B cell (primary cell): ENCODE measurements around the gene GATA5. TPM values are rescaled to one million over a fixed set of nuclear protein-coding genes. Genes with fewer than 3 reads are reported as not detected.

Experiments used
- ATAC-seq: fragments of 200-7000 bp; cut with Tn5 transposase; one replicate; pipeline ENCODE4 v1.10.0; 2021; ENCODE audit warnings: low read depth, mild to moderate bottlenecking, moderate number of reproducible peaks, moderate library complexity
- CTCF ChIA-PET: fragments of 350-600 bp; sonication (Branson Sonifier 250); formaldehyde crosslinking; loops from one replicate; lab custom pipeline; 2021; ENCODE audit warnings: antibody characterized with exemption, inconsistent platforms; lab: Charles Lee
- POLR2A ChIA-PET: fragments of 350-600 bp; sonication (Branson Sonifier 250); formaldehyde crosslinking; loops from one replicate; lab custom pipeline; 2021; ENCODE audit warnings: antibody characterized with exemption; lab: Charles Lee
- DNase-seq: peaks from one replicate; pipeline ENCODE4 v3.0.0; 2013
- H2AFZ ChIP-seq: 2 replicates; pipeline ENCODE4 v1.6.1; 2012; ENCODE audit warnings: mild to moderate bottlenecking, low read depth, low read length; ENCODE audit not compliant: insufficient read depth, poor library complexity, severe bottlenecking
- H3K27ac ChIP-seq, 2 donors: 1 replicate in 1 of 2; 2 replicates in 1 of 2; pipeline ENCODE4 v1.5.1; 2012 to 2013; ENCODE audit warnings: low read length in 2 of 2, mild to moderate bottlenecking in 2 of 2, moderate library complexity in 1 of 2
- H3K27me3 ChIP-seq, 4 experiments: fragments of 200-600 bp in 1 of 4; sonication (generic) in 1 of 4; replicated peaks in 1 of 4; 1 replicate in 2 of 4; 2 replicates in 2 of 4; pipeline versions ENCODE4 v1.6.1 to v1.7.0; 2013 to 2016; ENCODE audit warnings: low read length in 3 of 4, mild to moderate bottlenecking in 2 of 4, mixed read lengths in 1 of 4, moderate library complexity in 1 of 4; ENCODE audit not compliant: insufficient read depth in 4 of 4, control insufficient read depth in 3 of 4; ENCODE audit errors: control extremely low read depth in 1 of 4
- H3K36me3 ChIP-seq, 2 experiments: replicated peaks in 1 of 2; 1 replicate in 1 of 2; 2 replicates in 1 of 2; pipeline versions ENCODE4 v1.6.1 to v1.7.1; 2013; ENCODE audit warnings: low read length in 1 of 2; ENCODE audit not compliant: insufficient read depth in 2 of 2, control insufficient read depth in 1 of 2; ENCODE audit errors: control extremely low read depth in 1 of 2, extremely low read depth in 1 of 2
- H3K4me1 ChIP-seq, 2 donors: fragments of 200-600 bp in 1 of 2; sonication (generic) in 1 of 2; 1 replicate in 1 of 2; 2 replicates in 1 of 2; pipeline versions ENCODE4 v1.5.1 to v1.6.1; 2013 to 2017; ENCODE audit warnings: low read length in 2 of 2; ENCODE audit not compliant: control insufficient read depth in 2 of 2, insufficient read depth in 2 of 2
- H3K4me2 ChIP-seq: replicated peaks from 2 replicates; pipeline ENCODE3; 2012; ENCODE audit warnings: mild to moderate bottlenecking, low read depth, low read length; ENCODE audit not compliant: poor library complexity, severe bottlenecking
- H3K4me3 ChIP-seq, 5 experiments: fragments of 200-600 bp in 1 of 5; sonication (generic) in 1 of 5; 1 replicate in 3 of 5; 2 replicates in 2 of 5; pipeline versions ENCODE4 v1.5.1 to v1.7.0; 2011 to 2016; ENCODE audit warnings: low read length in 4 of 5, mild to moderate bottlenecking in 4 of 5, low read depth in 2 of 5, control low read depth in 1 of 5, moderate library complexity in 1 of 5; ENCODE audit not compliant: insufficient read depth in 1 of 5; ENCODE audit errors: control extremely low read depth in 1 of 5, extremely low read depth in 1 of 5
- H3K79me2 ChIP-seq: fragments of 200-600 bp; sonication (generic); one replicate; pipeline ENCODE4 v1.6.0; 2016; ENCODE audit warnings: low read length; ENCODE audit not compliant: control insufficient read depth, insufficient read depth
- H3K9ac ChIP-seq: fragments of 200-600 bp; sonication (generic); 2 replicates; pipeline ENCODE4 v1.6.1; 2017; ENCODE audit warnings: mild to moderate bottlenecking, low read length, moderate library complexity
- H3K9me3 ChIP-seq, 3 donors: one replicate each; pipeline versions ENCODE4 v1.6.1 to v1.7.1; 2013; ENCODE audit warnings: low read length in 2 of 3; ENCODE audit not compliant: control insufficient read depth in 2 of 3, insufficient read depth in 1 of 3; ENCODE audit errors: control extremely low read depth in 1 of 3
- H4K20me1 ChIP-seq: 2 replicates; pipeline ENCODE4 v1.6.0; 2012; ENCODE audit warnings: mild to moderate bottlenecking, low read length; ENCODE audit not compliant: insufficient read depth, control insufficient read depth, poor library complexity, severe bottlenecking
- H3K27ac Mint-ChIP-seq: one replicate; pipeline ENCODE4 v1.8.0; 2021; ENCODE audit warnings: mixed read lengths
- H3K27me3 Mint-ChIP-seq: one replicate; pipeline ENCODE4 v1.8.0; 2021; ENCODE audit warnings: mixed read lengths
- H3K4me1 Mint-ChIP-seq: one replicate; pipeline ENCODE4 v1.8.0; 2021; ENCODE audit warnings: mixed read lengths
- H3K4me3 Mint-ChIP-seq: one replicate; pipeline ENCODE4 v1.8.0; 2021; ENCODE audit warnings: mixed read lengths
- H3K9me3 Mint-ChIP-seq: one replicate; pipeline ENCODE4 v1.8.0; 2022; ENCODE audit warnings: mixed read lengths; ENCODE audit not compliant: insufficient read depth
- CTCF ChIP-seq: fragments of 200-600 bp; IDR thresholded peaks from one replicate; pipeline ENCODE4 v1.8.0; 2022; ENCODE audit warnings: antibody characterized with exemption, mild to moderate bottlenecking
- EZH2 ChIP-seq: IDR thresholded peaks from 2 replicates; pipeline ENCODE4 v1.6.1; 2012; ENCODE audit warnings: borderline replicate concordance, low read depth, mild to moderate bottlenecking, moderate library complexity, low read length; ENCODE audit not compliant: insufficient read depth, poor library complexity, severe bottlenecking
- WGBS: methylation state at CpG from one replicate; pipeline ENCODE4 v1.1.5; 2013; ENCODE audit warnings: missing lambda C conversion rate; ENCODE audit not compliant: insufficient coverage; 5-methylcytosine and 5-hydroxymethylcytosine counted together
- intact Hi-C: fragments of 100-400 bp; cut with micrococcal nuclease; formaldehyde crosslinking; loops from one replicate; pipeline ENCODE4 v1.10.0; 2022
- polyA plus RNA-seq: library from polyadenylated mRNA; depleted of rRNA; stranded (reverse); fragments of >200 nt; gene quantifications from 2 replicates; pipeline ENCODE4 v1.2.3, GENCODE V29; 2012
- total RNA-seq, 2 donors: library from RNA; stranded (reverse); fragments of 120-200 nt in 1 of 2; gene quantifications; 1 replicate in 1 of 2; 2 replicates in 1 of 2; pipeline versions ENCODE4 v1.2.3 to v1.2.4, GENCODE V29; 2013 to 2022

Gene GATA5
- total and polyA plus RNA-seq, 2 donors (not counting 1 experiment from before 2014, with no cell fraction given): not detected

- no peak for DNase-seq
- no peaks in the 10 kb centered on the region for H3K9me3 Mint-ChIP-seq
- POLR2A ChIA-PET: no interaction called here
- Histone ChIP-seq H3K36me3 (no peaks in the 10 kb centered on the region), H3K4me3 (no peak overlapping the region), H3K4me1 (no peaks in the 10 kb centered on the region), H3K27me3 (no peaks in the 10 kb centered on the region), H4K20me1 (no peaks in the 10 kb centered on the region), H3K27ac (no peak overlapping the region), H3K9me3 (no peaks in the 10 kb centered on the region), H3K4me2 (no peak overlapping the region), H2AFZ (no peak overlapping the region), H3K79me2 (no peaks in the 10 kb centered on the region), H3K9ac (no peak overlapping the region)
- H3K4me1 Mint-ChIP-seq: no peaks in the 10 kb centered on the region
- peaks cover 19% of the 10 kb centered on the region for H3K27me3 Mint-ChIP-seq
- CTCF ChIA-PET: no interaction called here
- H3K27ac Mint-ChIP-seq: no peak overlapping the region
- no peak overlapping the region for H3K4me3 Mint-ChIP-seq
- ATAC-seq: no peak
- WGBS: 91% methylated on average over 44 of the region's 44 CpGs
- intact Hi-C loops: no loop called here
- TF ChIP-seq CTCF (no peak), EZH2 (no peak)
These were observed 28.6 kb downstream of the GATA5 start for GRCh38 chr20:62446888-62447869.

- no peaks in the 10 kb centered on the region for H3K79me2 ChIP-seq
- H3K27me3 Mint-ChIP-seq: peaks cover 19% of the 10 kb centered on the region
- ChIA-PET POLR2A (no interaction called here), CTCF (no interaction called here)
- DNase-seq (no peak), ATAC-seq (no peak)
- WGBS: 72% methylated on average over 10 of the region's 12 CpGs
- no peak overlapping the region for H3K4me3 ChIP-seq
- H3K9me3 Mint-ChIP-seq: no peaks in the 10 kb centered on the region
- no peak overlapping the region for H3K9ac ChIP-seq
- no peaks in the 10 kb centered on the region for H3K36me3 ChIP-seq
- no peaks in the 10 kb centered on the region for H3K4me1 ChIP-seq
- no peak overlapping the region for H3K4me3 Mint-ChIP-seq
- H3K27me3 ChIP-seq: peaks cover 0 to 2% (median 0%) of the 10 kb centered on the region in 4 experiments
- H3K9me3 ChIP-seq: no peaks in the 10 kb centered on the region
- no peak overlapping the region for H2AFZ ChIP-seq
- no peak overlapping the region for H3K4me2 ChIP-seq
- H3K4me1 Mint-ChIP-seq: no peaks in the 10 kb centered on the region
- intact Hi-C loops: no loop called here
- H3K27ac ChIP-seq: no peak overlapping the region
- TF ChIP-seq CTCF (no peak), EZH2 (no peak)
- no peaks in the 10 kb centered on the region for H4K20me1 ChIP-seq
- H3K27ac Mint-ChIP-seq: no peak overlapping the region
These were observed 29.3 kb downstream of the GATA5 start for GRCh38 chr20:62446481-62446880.
